IMR-90 (cell line): ENCODE measurements around the gene ADCY5. TPM values are rescaled to one million over a fixed set of nuclear protein-coding genes. Genes with fewer than 3 reads are reported as not detected.
"Not testable (repeated sequence)": the region's sequence is repeated elsewhere in the genome, so short reads cannot be mapped to it uniquely, and the experiment has no call there.

Experiments
- ATAC-seq: fragments of 200-7000 bp; cut with Tn5 transposase; 2 replicates; pipeline ENCODE4 v1.9.1; 2020; ENCODE audit warnings: low read depth, mild to moderate bottlenecking, moderate library complexity
- BruUV-seq: library from RNA; stranded (reverse); fragments of 400-500 nt; replicated peaks from 2 replicates; lab custom pipeline; 2021; lab: Mats Ljungman, UMichigan
- CTCF ChIA-PET: fragments of 300-600 bp; formaldehyde crosslinking; extraction: SDS; loops from one replicate; lab custom pipeline; 2021; ENCODE audit warnings: antibody characterized with exemption; lab: Yijun Ruan, JAX
- POLR2A ChIA-PET: fragments of 300-600 bp; sonication (Branson Sonifier 250); formaldehyde crosslinking; loops from one replicate; lab custom pipeline; 2022; ENCODE audit warnings: antibody characterized with exemption; ENCODE audit not compliant: unreplicated experiment; lab: Charles Lee
- DNase-seq: peaks from one replicate; pipeline ENCODE4 v3.0.0; 2013
- H2AFZ ChIP-seq: replicated peaks from 2 replicates; pipeline ENCODE3; 2013; ENCODE audit warnings: low read length, mild to moderate bottlenecking; ENCODE audit not compliant: poor library complexity
- H2AK5ac ChIP-seq: 2 replicates; pipeline ENCODE4 v1.6.1; 2013; ENCODE audit warnings: low read depth, low read length, inconsistent platforms
- H2AK9ac ChIP-seq: replicated peaks from 2 replicates; pipeline ENCODE3; 2013; ENCODE audit warnings: mild to moderate bottlenecking, low read depth, low read length, moderate library complexity; ENCODE audit not compliant: poor library complexity
- H2BK120ac ChIP-seq: 2 replicates; pipeline ENCODE4 v1.6.1; 2013; ENCODE audit warnings: low read depth, low read length, inconsistent platforms
- H2BK15ac ChIP-seq: 3 replicates; pipeline ENCODE4 v1.6.1; 2013; ENCODE audit warnings: low read depth, low read length, inconsistent platforms
- H2BK20ac ChIP-seq: 2 replicates; pipeline ENCODE4 v1.6.1; 2013; ENCODE audit warnings: low read depth, mild to moderate bottlenecking, inconsistent platforms, low read length, moderate library complexity
- H2BK5ac ChIP-seq: 2 replicates; pipeline ENCODE4 v1.6.1; 2013; ENCODE audit warnings: mild to moderate bottlenecking, low read depth, low read length, inconsistent platforms; ENCODE audit not compliant: poor library complexity, severe bottlenecking
- H3K14ac ChIP-seq: replicated peaks from 2 replicates; pipeline ENCODE4 v1.6.1; 2013; ENCODE audit warnings: low read depth, low read length, inconsistent platforms
- H3K18ac ChIP-seq: 2 replicates; pipeline ENCODE4 v1.6.1; 2013; ENCODE audit warnings: low read depth, low read length, control low read depth
- H3K23ac ChIP-seq: 2 replicates; pipeline ENCODE4 v1.6.1; 2013; ENCODE audit warnings: low read depth, low read length, inconsistent platforms
- H3K27ac ChIP-seq: 2 replicates; pipeline ENCODE4 v1.5.1; 2013; ENCODE audit warnings: mild to moderate bottlenecking, control low read depth, low read length; ENCODE audit not compliant: insufficient read depth
- H3K27me3 ChIP-seq: 2 replicates; pipeline ENCODE4 v1.6.1; 2013; ENCODE audit warnings: low read length; ENCODE audit not compliant: control insufficient read depth, insufficient read depth
- H3K36me3 ChIP-seq: 2 replicates; pipeline ENCODE4 v1.6.1; 2013; ENCODE audit warnings: low read length, mixed read lengths; ENCODE audit not compliant: control insufficient read depth, insufficient read depth
- H3K4ac ChIP-seq: 2 replicates; pipeline ENCODE4 v1.6.1; 2013; ENCODE audit warnings: low read depth, low read length, inconsistent platforms
- H3K4me1 ChIP-seq: 2 replicates; pipeline ENCODE4 v1.6.1; 2013; ENCODE audit warnings: low read length, mixed read lengths; ENCODE audit not compliant: control insufficient read depth, insufficient read depth
- H3K4me2 ChIP-seq: 2 replicates; pipeline ENCODE4 v1.6.1; 2013; ENCODE audit warnings: low read depth, mild to moderate bottlenecking, control low read depth, low read length, moderate library complexity
- H3K4me3 ChIP-seq: 2 replicates; pipeline ENCODE4 v1.5.1; 2013; ENCODE audit warnings: low read depth, mild to moderate bottlenecking, control low read depth, low read length, moderate library complexity; ENCODE audit not compliant: insufficient read depth
- H3K56ac ChIP-seq: 2 replicates; pipeline ENCODE4 v1.6.1; 2013; ENCODE audit warnings: low read length, inconsistent platforms; ENCODE audit not compliant: insufficient read depth; ENCODE audit errors: extremely low read depth
- H3K79me1 ChIP-seq, 2 experiments: 2 replicates each; pipeline ENCODE4 v1.6.1; 2013; ENCODE audit warnings: low read length in 2 of 2, inconsistent platforms in 1 of 2, low read depth in 1 of 2
- H3K9ac ChIP-seq: 2 replicates; pipeline ENCODE4 v1.6.1; 2013; ENCODE audit warnings: low read depth, low read length, control low read depth
- H3K9me1 ChIP-seq: 2 replicates; pipeline ENCODE4 v1.6.1; 2013; ENCODE audit warnings: low read length, inconsistent platforms; ENCODE audit not compliant: insufficient read depth
- H3K9me3 ChIP-seq: 2 replicates; pipeline ENCODE4 v1.6.1; 2013; ENCODE audit warnings: low read length; ENCODE audit not compliant: control insufficient read depth, insufficient read depth
- H4K20me1 ChIP-seq: 2 replicates; pipeline ENCODE4 v1.6.1; 2013; ENCODE audit warnings: low read length, inconsistent platforms; ENCODE audit not compliant: insufficient read depth
- H4K5ac ChIP-seq: 2 replicates; pipeline ENCODE4 v1.6.1; 2013; ENCODE audit warnings: mild to moderate bottlenecking, low read depth, low read length, control low read depth
- H4K8ac ChIP-seq, 2 experiments: 2 replicates each; pipeline ENCODE4 v1.6.1; 2013; ENCODE audit warnings: low read depth in 2 of 2, low read length in 2 of 2, control low read depth in 1 of 2, inconsistent platforms in 1 of 2
- H4K91ac ChIP-seq: 2 replicates; pipeline ENCODE4 v1.6.1; 2013; ENCODE audit warnings: low read depth, low read length, inconsistent platforms; ENCODE audit not compliant: insufficient read depth
- WGBS, 2 experiments: methylation state at CpG; one replicate each; pipeline versions ENCODE4 v1.1.5 to v1.1.7; 2013; ENCODE audit warnings: missing lambda C conversion rate in 2 of 2; ENCODE audit not compliant: insufficient read length in 1 of 2; ENCODE audit errors: extremely low coverage in 2 of 2; 5-methylcytosine and 5-hydroxymethylcytosine counted together
- dilution Hi-C: fragments of 300-500 bp; cut with HindIII; formaldehyde crosslinking; loops from one replicate; pipeline ENCODE4 v1.14.3; 2018; ENCODE audit warnings: low sequenced_read_pairs; ENCODE audit not compliant: unreplicated experiment
- in situ Hi-C: fragments of 300-500 bp; cut with MboI; formaldehyde crosslinking; loops from 3 replicates; pipeline ENCODE4 v1.14.3; 2019; ENCODE audit warnings: low sequenced_read_pairs, inconsistent platforms, mixed read lengths
- intact Hi-C: fragments of 100-400 bp; cut with micrococcal nuclease; formaldehyde crosslinking; loops from 2 replicates; pipeline ENCODE4 v1.10.0; 2022
- polyA plus RNA-seq, 3 experiments: library from polyadenylated mRNA; depleted of rRNA; stranded (reverse); fragments of >200 nt; gene quantifications; 2 replicates each; pipeline ENCODE4 v1.2.3, GENCODE V29; 2012; ENCODE audit warnings: low replicate concordance in 1 of 3
- total RNA-seq: library from RNA; depleted of rRNA; stranded (reverse); fragments of >200 nt; gene quantifications from 2 replicates; pipeline ENCODE4 v1.2.3, GENCODE V29; 2012

The ADCY5 gene
- total and polyA plus RNA-seq, 2 of the 4 experiments (the other 2 are of a cell fraction), result 0.14 to 0.18 TPM

- H2BK120ac ChIP-seq, BruUV-seq, H2BK5ac ChIP-seq, H2AFZ ChIP-seq, H4K5ac ChIP-seq, H3K4me3 ChIP-seq, H3K4me1 ChIP-seq, H3K4ac ChIP-seq, H2AK9ac ChIP-seq, H3K27ac ChIP-seq, ATAC-seq, DNase-seq, H3K4me2 ChIP-seq, H3K9me3 ChIP-seq, POLR2A ChIA-PET, dilution Hi-C loops, H2BK15ac ChIP-seq, H3K9me1 ChIP-seq, H3K23ac ChIP-seq, H4K8ac ChIP-seq, H3K14ac ChIP-seq, H4K91ac ChIP-seq, H3K36me3 ChIP-seq, H2AK5ac ChIP-seq, H3K79me1 ChIP-seq, H3K56ac ChIP-seq, intact Hi-C loops, H2BK20ac ChIP-seq, H3K9ac ChIP-seq, H4K20me1 ChIP-seq, H3K18ac ChIP-seq: not testable (repeated sequence)
- WGBS, 2 experiments, result no CpG with 5 or more reads among the region's 8 CpGs
- CTCF ChIA-PET, result interaction anchor here (0.7 kb wide), 1 partner anchor 21 kb away, joined by 3 read pairs; no protein-coding TSS in a partner anchor
- in situ Hi-C loops, result loop anchor here (5.0 kb wide), 1 partner anchor 160 kb away; no protein-coding TSS in a partner anchor
- H3K27me3 ChIP-seq, result peaks cover 16% of the 10 kb centered on the region
Measured at GRCh38 chr3:123487063-123487462, 38.2 kb upstream of the ADCY5 start.
